ENCODE measurements around the gene C12orf56. TPM values are rescaled to one million over a fixed set of nuclear protein-coding genes. Genes with fewer than 3 reads are reported as not detected.
"Not testable (repeated sequence)": the region's sequence is repeated elsewhere in the genome, so short reads cannot be mapped to it uniquely, and the experiment has no call there.

The C12orf56 gene
- polyA plus RNA-seq, 3 donors, result 1.2 to 2.2 (median 1.2) TPM

- DNase-seq (ENCODE audit: extremely low read depth in 1 of 11, low read depth in 9 of 11, low spot score in 4 of 11), result no peak
These were observed 5.2 kb upstream of the C12orf56 start for GRCh38 chr12:64395739-64396138.

- no peak for DNase-seq (ENCODE audit: extremely low read depth in 1 of 11, low read depth in 9 of 11, low spot score in 4 of 11)
These were observed 1.7 kb upstream of the C12orf56 start for GRCh38 chr12:64392221-64392620.

GRCh38 chr12:64389154-64389553, 1.4 kb downstream of the C12orf56 start:
- DNase-seq (ENCODE audit: extremely low read depth in 1 of 11, low read depth in 9 of 11, low spot score in 4 of 11), result no peak

- DNase-seq (ENCODE audit: extremely low read depth in 1 of 11, low read depth in 9 of 11, low spot score in 4 of 11), result peak in 2 of 11 donors; percentile 16 to 23
These were observed 3.3 kb downstream of the C12orf56 start for GRCh38 chr12:64387197-64387816.

- no peak for DNase-seq (ENCODE audit: extremely low read depth in 1 of 11, low read depth in 9 of 11, low spot score in 4 of 11)
These were observed 5.1 kb downstream of the C12orf56 start for GRCh38 chr12:64385468-64385867.

GRCh38 chr12:64385019-64385418, 5.5 kb downstream of the C12orf56 start:
- no peak for DNase-seq (ENCODE audit: extremely low read depth in 1 of 11, low read depth in 9 of 11, low spot score in 4 of 11)

- no peak for DNase-seq (ENCODE audit: extremely low read depth in 1 of 11, low read depth in 9 of 11, low spot score in 4 of 11)
These were observed 6.9 kb downstream of the C12orf56 start for GRCh38 chr12:64383675-64384074.

- no peak for DNase-seq (ENCODE audit: extremely low read depth in 1 of 11, low read depth in 9 of 11, low spot score in 4 of 11)
These were observed 27.7 kb downstream of the C12orf56 start for GRCh38 chr12:64362721-64363305.

- DNase-seq (ENCODE audit: extremely low read depth in 1 of 11, low read depth in 9 of 11, low spot score in 4 of 11), result not testable (repeated sequence)
These were observed 29.4 kb downstream of the C12orf56 start for GRCh38 chr12:64361173-64361572.

GRCh38 chr12:64356209-64356608, 34.3 kb downstream of the C12orf56 start:
- DNase-seq (ENCODE audit: extremely low read depth in 1 of 11, low read depth in 9 of 11, low spot score in 4 of 11), result not testable (repeated sequence)

GRCh38 chr12:64352181-64352580, 38.4 kb downstream of the C12orf56 start:
- no peak for DNase-seq (ENCODE audit: extremely low read depth in 1 of 11, low read depth in 9 of 11, low spot score in 4 of 11)

GRCh38 chr12:64351265-64351664, 39.3 kb downstream of the C12orf56 start:
- no peak for DNase-seq (ENCODE audit: extremely low read depth in 1 of 11, low read depth in 9 of 11, low spot score in 4 of 11)

GRCh38 chr12:64347630-64348029, 42.9 kb downstream of the C12orf56 start:
- DNase-seq (ENCODE audit: extremely low read depth in 1 of 11, low read depth in 9 of 11, low spot score in 4 of 11), result no peak

GRCh38 chr12:64344631-64345030, 45.9 kb downstream of the C12orf56 start:
- not testable (repeated sequence) for DNase-seq (ENCODE audit: extremely low read depth in 1 of 11, low read depth in 9 of 11, low spot score in 4 of 11)

GRCh38 chr12:64340546-64340945, 50.0 kb downstream of the C12orf56 start:
- DNase-seq (ENCODE audit: extremely low read depth in 1 of 11, low read depth in 9 of 11, low spot score in 4 of 11), result not testable (repeated sequence)

GRCh38 chr12:64335886-64336466, 54.6 kb downstream of the C12orf56 start:
- no peak for DNase-seq (ENCODE audit: extremely low read depth in 1 of 11, low read depth in 9 of 11, low spot score in 4 of 11)

- no peak for DNase-seq (ENCODE audit: extremely low read depth in 1 of 11, low read depth in 9 of 11, low spot score in 4 of 11)
These were observed 57.6 kb downstream of the C12orf56 start for GRCh38 chr12:64332938-64333337.

- DNase-seq (ENCODE audit: extremely low read depth in 1 of 11, low read depth in 9 of 11, low spot score in 4 of 11), result no peak
These were observed 58.3 kb downstream of the C12orf56 start for GRCh38 chr12:64332296-64332695.

- DNase-seq (ENCODE audit: extremely low read depth in 1 of 11, low read depth in 9 of 11, low spot score in 4 of 11), result not testable (repeated sequence)
These were observed 61.4 kb downstream of the C12orf56 start for GRCh38 chr12:64329031-64329710.

GRCh38 chr12:64325055-64325454, 65.5 kb downstream of the C12orf56 start:
- no peak for DNase-seq (ENCODE audit: extremely low read depth in 1 of 11, low read depth in 9 of 11, low spot score in 4 of 11)

Measured in renal cortex interstitium (tissue), 11 donors.